IPS-11a (cell line): ENCODE measurements around the gene LRIG1.

Source experiments
- H3K4me3 ChIP-seq: one replicate; pipeline ENCODE4 v1.5.1; 2013; ENCODE audit warnings: low read depth, low read length, control low read depth

The LRIG1 gene

DNA sequence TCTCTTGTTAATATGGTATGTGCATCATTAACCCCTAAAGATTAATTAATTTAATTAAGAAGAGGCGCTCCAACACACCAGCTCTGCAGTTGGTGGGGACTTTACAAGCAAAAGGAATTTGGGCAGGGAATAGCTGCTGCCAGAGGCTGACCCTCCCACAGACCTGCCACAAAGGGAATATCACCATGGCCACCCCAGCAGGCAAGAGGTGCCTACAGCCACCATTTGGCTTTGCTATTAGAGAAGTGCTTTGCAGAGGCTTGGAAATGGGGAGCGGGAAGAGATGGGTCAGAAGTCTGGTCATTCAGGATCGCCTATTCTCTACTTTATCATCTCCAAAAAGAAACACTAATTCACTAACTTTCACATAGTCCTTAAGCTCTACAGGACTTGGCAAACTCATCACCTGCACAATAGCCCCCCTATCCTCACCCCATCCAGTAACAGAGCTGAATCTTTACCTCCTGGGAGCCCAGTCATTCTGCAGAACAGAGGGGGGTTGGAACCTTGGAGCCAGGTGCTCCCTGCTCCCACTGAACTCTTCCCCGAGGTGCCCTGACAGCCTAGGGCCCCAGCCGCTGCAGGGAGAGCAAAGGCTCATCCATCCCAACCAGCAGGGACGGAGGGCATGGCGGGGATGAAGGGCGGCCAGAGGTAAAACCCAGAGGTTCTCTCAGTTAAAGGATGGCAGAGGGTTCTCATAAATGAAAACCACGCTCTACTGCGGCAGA lies 29.7 kb downstream of the LRIG1 start:
- no peak overlapping the region for H3K4me3 ChIP-seq

DNA sequence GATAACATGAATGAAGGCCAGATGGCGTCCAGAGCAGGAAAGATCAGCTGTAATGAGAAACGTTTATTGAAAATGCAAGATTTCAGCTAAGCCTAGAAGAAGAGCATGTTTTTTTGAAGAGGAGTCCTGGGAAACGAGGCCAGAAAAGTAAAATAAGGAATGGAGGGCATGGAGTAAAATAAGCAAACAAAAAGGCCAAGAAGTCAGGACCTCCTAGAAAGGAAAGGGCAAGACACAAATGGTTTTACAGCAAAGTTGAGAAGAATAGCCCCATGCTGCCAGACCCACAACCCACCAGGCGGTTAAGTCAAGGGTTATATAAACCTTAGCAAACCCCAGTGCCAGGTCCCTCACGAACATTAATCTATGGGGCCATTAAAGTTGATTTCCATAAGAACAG lies 30.5 kb downstream of the LRIG1 start:
- no peak overlapping the region for H3K4me3 ChIP-seq

GRCh38 chr3:66469220-66469640 lies 31.6 kb downstream of the LRIG1 start:
- H3K4me3 ChIP-seq, result no peak overlapping the region

- H3K4me3 ChIP-seq, result no peak overlapping the region
Observed at GRCh38 chr3:66467996-66468735, 32.7 kb downstream of the LRIG1 start.

DNA sequence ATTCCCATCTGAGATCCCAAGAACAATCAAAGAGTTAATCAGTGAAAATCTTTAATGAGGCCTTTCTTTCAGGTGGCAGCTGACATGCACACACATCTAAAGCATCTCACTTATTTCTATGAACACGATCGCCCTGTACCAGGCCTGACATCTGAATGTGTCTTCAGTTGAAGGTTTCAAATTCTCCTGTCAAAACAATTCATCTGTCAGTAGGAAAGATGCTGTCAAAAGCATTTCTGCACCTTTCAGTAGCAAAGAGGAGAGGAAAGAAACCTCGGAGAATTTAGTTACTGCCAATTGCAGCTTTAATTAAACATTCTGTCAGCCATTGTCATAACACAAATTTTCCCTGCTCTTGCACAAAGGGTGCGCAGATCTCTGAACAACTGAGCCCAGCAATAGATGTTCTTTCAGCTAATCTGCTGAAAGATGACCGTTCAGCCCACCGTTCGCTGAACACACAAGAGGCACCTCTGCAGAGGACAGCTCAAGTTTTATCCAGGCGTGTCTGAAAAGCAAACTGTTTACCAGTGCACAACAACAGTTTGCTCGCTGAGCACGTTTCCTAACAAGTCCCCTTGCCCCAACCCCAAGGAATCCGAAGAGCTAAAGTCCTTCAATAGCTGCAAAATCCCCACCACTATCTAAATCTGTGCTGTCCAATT lies 34.1 kb downstream of the LRIG1 start:
- H3K4me3 ChIP-seq, result no peak overlapping the region

- no peak overlapping the region for H3K4me3 ChIP-seq
Observed at GRCh38 chr3:66465587-66465986, 35.2 kb downstream of the LRIG1 start.

- no peak overlapping the region for H3K4me3 ChIP-seq
Observed at GRCh38 chr3:66465034-66465433, 35.8 kb downstream of the LRIG1 start.

DNA sequence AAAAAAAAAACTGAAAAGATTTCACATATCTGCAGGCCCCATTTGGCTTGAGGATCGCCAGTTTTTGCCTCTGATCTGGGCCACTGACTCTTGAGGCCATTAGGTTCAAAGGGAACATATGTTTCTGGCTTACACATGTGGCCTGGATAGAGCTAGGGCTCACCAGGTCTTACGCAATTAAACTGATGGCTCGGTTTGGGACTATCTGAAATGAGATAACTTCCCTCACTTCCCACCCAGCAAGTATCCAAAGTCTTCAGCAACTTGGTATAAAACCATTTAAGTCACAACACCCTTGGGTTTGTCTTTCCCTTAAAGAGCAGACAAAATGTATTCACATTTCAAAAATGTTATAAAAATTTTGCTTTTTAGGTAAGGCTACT lies 36.3 kb downstream of the LRIG1 start:
- H3K4me3 ChIP-seq, result no peak overlapping the region

- H3K4me3 ChIP-seq, result no peak overlapping the region
Observed at GRCh38 chr3:66463730-66464511, 36.9 kb downstream of the LRIG1 start.

GRCh38 chr3:66463054-66463631 lies 37.7 kb downstream of the LRIG1 start:
- H3K4me3 ChIP-seq, result no peak overlapping the region

GRCh38 chr3:66457252-66457651 lies 43.6 kb downstream of the LRIG1 start:
- H3K4me3 ChIP-seq, result no peak overlapping the region

- no peak overlapping the region for H3K4me3 ChIP-seq
Observed at GRCh38 chr3:66456711-66457173, 44.1 kb downstream of the LRIG1 start.

- H3K4me3 ChIP-seq, result no peak overlapping the region
Observed at GRCh38 chr3:66454464-66454859, 46.4 kb downstream of the LRIG1 start.

DNA sequence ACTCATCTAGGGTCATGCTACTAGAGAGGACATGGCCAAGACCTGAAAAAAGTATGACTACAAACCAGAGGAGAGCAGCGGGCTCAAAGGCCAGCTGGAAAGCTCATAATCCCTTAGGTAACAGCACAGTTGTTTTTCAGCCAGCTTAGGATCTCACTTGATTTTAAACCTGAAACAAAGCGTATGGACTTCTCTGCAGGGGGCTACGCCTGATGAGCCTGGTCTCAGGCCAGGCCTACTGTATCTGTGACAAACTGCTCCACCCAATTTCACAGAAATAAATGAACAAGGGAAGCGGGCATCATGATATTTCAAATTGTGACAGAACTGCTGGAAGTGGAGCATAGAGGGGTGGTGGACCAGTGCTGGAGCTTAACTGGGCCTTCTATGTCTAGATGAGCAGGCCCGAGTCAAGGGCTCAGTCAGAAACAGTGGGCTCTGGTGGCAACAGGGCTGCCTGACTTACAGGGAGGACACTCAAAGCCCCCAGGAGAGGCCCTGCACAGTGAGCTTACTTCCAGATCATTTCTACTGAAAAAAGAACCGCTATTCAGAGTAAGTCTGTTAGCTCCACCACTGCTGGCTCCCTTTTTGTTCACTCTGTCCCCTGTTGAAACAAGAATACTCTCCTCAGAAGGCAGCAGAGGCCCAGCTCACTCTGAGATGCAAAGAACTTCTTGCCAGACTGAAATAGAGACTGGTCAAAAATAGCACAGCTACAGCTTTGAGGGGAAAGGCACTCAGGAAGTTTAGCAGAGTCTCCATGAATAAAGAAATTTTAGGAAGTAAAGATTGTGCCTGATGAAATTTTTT lies 47.0 kb downstream of the LRIG1 start:
- H3K4me3 ChIP-seq, result no peak overlapping the region

- no peak overlapping the region for H3K4me3 ChIP-seq
Observed at GRCh38 chr3:66452303-66453011, 48.4 kb downstream of the LRIG1 start.

DNA sequence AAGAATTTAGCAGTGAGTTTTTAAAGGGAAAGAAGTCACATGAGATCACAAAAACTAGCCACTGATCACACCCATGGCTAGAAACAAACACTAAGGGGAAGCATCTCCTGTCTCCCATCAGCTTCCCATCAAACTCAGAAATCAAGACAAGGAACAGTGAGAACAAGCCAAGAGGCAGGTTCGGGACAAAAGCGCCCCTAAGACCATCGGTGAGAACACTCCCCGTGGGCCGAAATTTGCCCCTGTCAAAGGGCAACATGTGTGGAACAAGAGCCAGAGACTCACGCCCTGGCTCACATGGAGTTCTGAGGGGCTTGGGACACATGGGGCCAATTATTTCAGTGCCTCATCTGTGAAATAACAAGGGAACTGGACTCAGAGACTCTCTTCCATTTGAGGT lies 49.1 kb downstream of the LRIG1 start:
- no peak overlapping the region for H3K4me3 ChIP-seq

DNA sequence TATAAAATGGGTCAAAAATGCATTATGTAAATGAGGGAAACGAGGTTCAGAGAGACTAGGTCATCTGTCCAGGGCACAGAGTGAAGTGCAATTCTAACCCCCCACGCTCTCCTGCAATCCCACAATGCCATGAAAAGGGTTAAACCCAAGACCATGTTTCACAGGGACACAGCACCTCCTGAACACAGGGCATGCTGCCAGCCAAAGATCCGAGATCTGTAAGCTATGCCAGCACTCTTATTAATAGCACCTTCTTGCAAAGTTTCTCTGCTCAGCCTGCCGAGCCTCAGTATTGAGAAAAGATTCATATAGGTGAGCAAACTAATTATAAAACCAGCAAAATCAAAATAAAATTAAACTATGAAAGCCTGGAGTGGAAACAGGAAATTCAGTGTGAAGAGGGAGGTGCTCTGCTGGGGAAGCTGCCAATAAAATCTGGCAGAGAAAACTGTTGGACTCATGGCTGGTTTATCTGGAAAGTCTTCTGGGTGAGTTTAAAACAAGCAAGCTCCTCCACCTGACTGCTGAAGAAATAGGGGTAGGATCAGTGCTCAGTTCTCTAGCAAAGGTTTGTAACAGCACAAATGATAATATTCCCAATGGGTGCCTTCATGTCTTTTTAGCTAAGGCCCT lies 50.3 kb downstream of the LRIG1 start:
- H3K4me3 ChIP-seq, result no peak overlapping the region

GRCh38 chr3:66449411-66449974 lies 51.3 kb downstream of the LRIG1 start:
- no peak overlapping the region for H3K4me3 ChIP-seq
